Measurements from ENCODE around the gene RNF220.

The RNF220 gene

DNA sequence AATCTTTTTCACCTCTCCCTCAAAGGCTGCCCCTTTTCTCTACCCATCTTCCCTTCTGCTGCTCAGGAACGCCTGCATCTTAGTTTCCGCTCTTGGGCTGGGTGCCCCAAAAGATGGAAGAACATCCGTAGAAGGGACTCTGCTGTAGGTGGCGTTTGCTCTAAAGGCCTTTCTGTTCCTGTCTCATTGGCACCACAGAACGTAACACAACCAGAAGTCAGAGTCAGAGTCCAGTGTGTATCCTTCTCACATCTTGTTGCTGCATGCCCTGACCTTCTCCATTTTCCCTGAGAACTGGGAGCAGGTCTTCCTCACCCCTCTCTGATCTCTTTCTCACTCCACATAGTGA lies 103.3 kb downstream of the RNF220 start:
- Histone ChIP-seq H3K4me3 (ENCODE audit: low read length, poor library complexity, severe bottlenecking) (no peak overlapping the region), H3K4me2 (ENCODE audit: low read depth, low read length, poor library complexity, severe bottlenecking) (no peak overlapping the region), H3F3A (ENCODE audit: low read depth) (peaks cover 5% of the 10 kb centered on the region; the same call in 1 of the 2 replicates), H3K27me3 (ENCODE audit: insufficient read depth, low read length, poor library complexity, severe bottlenecking) (no peaks in the 10 kb centered on the region), H3K9me3 (ENCODE audit: insufficient read depth, low read depth, low read length) (no peaks in the 10 kb centered on the region), H3K4me1 (ENCODE audit: insufficient read depth, low read length, poor library complexity, severe bottlenecking) (peaks cover 15% of the 10 kb centered on the region), H2AFZ (ENCODE audit: low read length) (no peak overlapping the region), H3K9me2 (replicated peaks; ENCODE audit: low read depth, low read length) (no peaks in the 10 kb centered on the region), H3K36me3 (ENCODE audit: insufficient read depth, low read length) (peaks cover 15% of the 10 kb centered on the region; the same call in 1 of the 2 replicates), H4K20me1 (ENCODE audit: insufficient read depth, low read length, poor library complexity, severe bottlenecking) (no peaks in the 10 kb centered on the region), H3K9ac (ENCODE audit: low read depth, low read length, poor library complexity, severe bottlenecking) (no peak overlapping the region), H3K79me2 (ENCODE audit: insufficient read depth, low read length) (peaks cover 11% of the 10 kb centered on the region; the same call in 1 of the 2 replicates)
- no peak for TF ChIP-seq CTCF (conservative IDR thresholded peaks at IDR 0.05; ENCODE audit: low read length)
- TF ChIP-seq EZH2phosphoT487 (IDR thresholded peaks at IDR 0.05; ENCODE audit: borderline replicate concordance): no peak

DNA sequence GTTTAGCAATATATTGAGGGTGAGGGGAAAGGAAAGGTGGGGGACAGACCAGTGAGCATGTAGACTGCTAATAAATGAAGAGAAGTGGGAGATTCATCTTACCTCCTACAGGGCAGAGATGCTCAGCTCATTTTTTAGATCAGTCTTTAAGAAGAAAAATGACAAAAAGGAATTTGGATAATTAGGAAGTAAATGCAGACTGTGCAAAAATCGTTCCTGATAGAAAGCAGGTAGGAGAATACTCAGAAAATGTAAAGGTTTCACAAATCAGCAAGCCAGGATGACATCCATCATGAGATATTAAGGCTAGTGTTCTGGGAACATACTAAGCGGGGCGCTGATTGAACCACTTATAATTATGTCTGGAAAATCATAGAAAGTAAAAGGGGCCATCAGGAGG lies 106.3 kb downstream of the RNF220 start:
- no peaks in the 10 kb centered on the region for H3K9me3 ChIP-seq (ENCODE audit: insufficient read depth, low read depth, low read length)
- TF ChIP-seq EZH2phosphoT487 (IDR thresholded peaks at IDR 0.05; ENCODE audit: borderline replicate concordance): no peak
- no peak for TF ChIP-seq CTCF (conservative IDR thresholded peaks at IDR 0.05; ENCODE audit: low read length)
- no peaks in the 10 kb centered on the region for H3K27me3 ChIP-seq (ENCODE audit: insufficient read depth, low read length, poor library complexity, severe bottlenecking)
- peaks cover 5% of the 10 kb centered on the region; the same call in 1 of the 2 replicates for H3F3A ChIP-seq (ENCODE audit: low read depth)
- no peak overlapping the region for H3K9ac ChIP-seq (ENCODE audit: low read depth, low read length, poor library complexity, severe bottlenecking)
- H3K79me2 ChIP-seq (ENCODE audit: insufficient read depth, low read length): peaks cover 7% of the 10 kb centered on the region; the same call in 1 of the 2 replicates
- no peaks in the 10 kb centered on the region for H4K20me1 ChIP-seq (ENCODE audit: insufficient read depth, low read length, poor library complexity, severe bottlenecking)
- no peak overlapping the region for H2AFZ ChIP-seq (ENCODE audit: low read length)
- peaks cover 15% of the 10 kb centered on the region for H3K4me1 ChIP-seq (ENCODE audit: insufficient read depth, low read length, poor library complexity, severe bottlenecking)
- no peak overlapping the region for H3K4me3 ChIP-seq (ENCODE audit: low read length, poor library complexity, severe bottlenecking)
- no peak overlapping the region for H3K4me2 ChIP-seq (ENCODE audit: low read depth, low read length, poor library complexity, severe bottlenecking)
- H3K36me3 ChIP-seq (ENCODE audit: insufficient read depth, low read length): peaks cover 11% of the 10 kb centered on the region; the same call in 1 of the 2 replicates
- no peaks in the 10 kb centered on the region for H3K9me2 ChIP-seq (replicated peaks; ENCODE audit: low read depth, low read length)

- Histone ChIP-seq H3K79me2 (ENCODE audit: insufficient read depth, low read length) (peaks cover 9% of the 10 kb centered on the region; the same call in 1 of the 2 replicates), H4K20me1 (ENCODE audit: insufficient read depth, low read length, poor library complexity, severe bottlenecking) (no peaks in the 10 kb centered on the region), H3F3A (ENCODE audit: low read depth) (peaks cover 5% of the 10 kb centered on the region; the same call in 1 of the 2 replicates), H3K27me3 (ENCODE audit: insufficient read depth, low read length, poor library complexity, severe bottlenecking) (no peaks in the 10 kb centered on the region), H3K36me3 (ENCODE audit: insufficient read depth, low read length) (peaks cover 11% of the 10 kb centered on the region; the same call in 1 of the 2 replicates), H3K4me1 (ENCODE audit: insufficient read depth, low read length, poor library complexity, severe bottlenecking) (peaks cover 15% of the 10 kb centered on the region), H3K4me3 (ENCODE audit: low read length, poor library complexity, severe bottlenecking) (no peak overlapping the region), H3K4me2 (ENCODE audit: low read depth, low read length, poor library complexity, severe bottlenecking) (no peak overlapping the region), H3K9me3 (ENCODE audit: insufficient read depth, low read depth, low read length) (no peaks in the 10 kb centered on the region), H3K9ac (ENCODE audit: low read depth, low read length, poor library complexity, severe bottlenecking) (no peak overlapping the region), H2AFZ (ENCODE audit: low read length) (no peak overlapping the region), H3K9me2 (replicated peaks; ENCODE audit: low read depth, low read length) (no peaks in the 10 kb centered on the region)
- TF ChIP-seq EZH2phosphoT487 (IDR thresholded peaks at IDR 0.05; ENCODE audit: borderline replicate concordance): no peak
- no peak for TF ChIP-seq CTCF (conservative IDR thresholded peaks at IDR 0.05; ENCODE audit: low read length)
Observed at GRCh38 chr1:44511769-44512168, 106.7 kb downstream of the RNF220 start.
